GM12878 (cell line): Measurements from ENCODE around the gene DIAPH3.

Experiments
- ATF7 ChIP-seq: fragments of 450-650 bp; IDR thresholded peaks from 2 replicates; pipeline ENCODE4 v1.6.1; 2016; ENCODE audit warnings: low read depth, mild to moderate bottlenecking
- BACH1 ChIP-seq: fragments of 450-650 bp; IDR thresholded peaks from 2 replicates; pipeline ENCODE4 v1.6.1; 2017; ENCODE audit warnings: mild to moderate bottlenecking, borderline replicate concordance
- EZH2 ChIP-seq: IDR thresholded peaks from 2 replicates; pipeline ENCODE4 v1.6.1; 2012; ENCODE audit warnings: low read depth, mild to moderate bottlenecking, control low read depth, inconsistent platforms, low read length, borderline replicate concordance; ENCODE audit not compliant: control insufficient read depth
- FOS ChIP-seq: IDR thresholded peaks from 3 replicates; pipeline ENCODE4 v1.6.1; 2011; ENCODE audit warnings: borderline replicate concordance; ENCODE audit not compliant: insufficient read length; ENCODE audit errors: extremely low read depth
- GABPA ChIP-seq: IDR thresholded peaks from 2 replicates; pipeline ENCODE4 v1.6.1; 2014; ENCODE audit warnings: antibody characterized with exemption, low read depth, mild to moderate bottlenecking, inconsistent platforms
- MTA3 ChIP-seq: IDR thresholded peaks from 2 replicates; pipeline ENCODE4 v1.6.1; 2012; ENCODE audit warnings: low read length, inconsistent platforms, borderline replicate concordance
- NFYB ChIP-seq: IDR thresholded peaks from 2 replicates; pipeline ENCODE4 v1.6.1; 2011; ENCODE audit warnings: low read depth, mild to moderate bottlenecking, low read length, improper control_type of control experiment, moderate library complexity; ENCODE audit not compliant: insufficient read depth
- POLR2AphosphoS5 ChIP-seq: IDR thresholded peaks from 2 replicates; pipeline ENCODE4 v1.6.1; 2011; ENCODE audit warnings: mild to moderate bottlenecking, low read length, inconsistent platforms
- SIN3A ChIP-seq: IDR thresholded peaks from 2 replicates; pipeline ENCODE4 v1.6.1; 2012; ENCODE audit warnings: low read depth, low read length, improper control_type of control experiment
- TCF12 ChIP-seq: IDR thresholded peaks from 2 replicates; pipeline ENCODE4 v1.6.1; 2011; ENCODE audit warnings: low read depth, mild to moderate bottlenecking, low read length
- WRNIP1 ChIP-seq: IDR thresholded peaks from 2 replicates; pipeline ENCODE4 v1.6.1; 2011; ENCODE audit warnings: low read depth, low read length, improper control_type of control experiment, borderline replicate concordance
- TF ChIP-seq, protein P1 (sequence below): fragments of 450-650 bp; formaldehyde crosslinking; IDR thresholded peaks from 2 replicates; pipeline ENCODE4 v1.5.0; 2022; ENCODE audit warnings: mild to moderate bottlenecking, missing genetic modification characterization
- TF ChIP-seq, protein P2 (sequence below), 3 experiments: IDR thresholded peaks in 2 of 3; conservative IDR thresholded peaks in 1 of 3; 2 replicates each; pipeline ENCODE4 v1.5.1; 2011; ENCODE audit warnings: low read depth in 3 of 3, low read length in 3 of 3, mild to moderate bottlenecking in 3 of 3, control low read depth in 2 of 3, moderate library complexity in 2 of 3, inconsistent platforms in 1 of 3, mixed read lengths in 1 of 3; ENCODE audit not compliant: control insufficient read depth in 2 of 3, insufficient read depth in 1 of 3; ENCODE audit errors: extremely low read depth in 1 of 3
- TF ChIP-seq, protein P3 (sequence below): IDR thresholded peaks from 2 replicates; pipeline ENCODE4 v1.6.1; 2012; ENCODE audit warnings: low read depth, low read length, improper control_type of control experiment

DNA sequence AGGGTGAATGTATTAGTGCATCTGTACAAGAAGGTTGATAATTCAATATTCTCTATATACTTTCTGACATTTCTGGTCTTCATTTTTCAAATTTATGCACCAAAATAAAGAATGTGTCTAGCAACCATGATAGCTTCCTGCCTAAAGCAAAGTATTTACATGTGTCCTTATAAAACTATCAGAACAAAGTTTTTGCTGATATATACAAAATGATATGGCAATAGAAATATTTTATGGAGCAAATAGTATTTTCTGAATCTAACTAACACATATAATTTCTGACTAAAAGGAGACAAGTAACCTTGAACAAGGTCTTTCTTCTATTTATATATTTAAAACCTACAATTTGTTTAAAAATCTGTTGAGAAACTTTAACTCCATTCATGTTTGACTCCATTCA is 184.9 kb downstream of the DIAPH3 start:
- TF ChIP-seq FOS (no peak), EZH2 (no peak), SIN3A (no peak), GABPA (no peak), MTA3 (no peak), NFYB (no peak), ATF7 (no peak), WRNIP1 (no peak), TCF12 (no peak), POLR2AphosphoS5 (no peak), BACH1 (no peak)
- TF ChIP-seq, protein P1, sequence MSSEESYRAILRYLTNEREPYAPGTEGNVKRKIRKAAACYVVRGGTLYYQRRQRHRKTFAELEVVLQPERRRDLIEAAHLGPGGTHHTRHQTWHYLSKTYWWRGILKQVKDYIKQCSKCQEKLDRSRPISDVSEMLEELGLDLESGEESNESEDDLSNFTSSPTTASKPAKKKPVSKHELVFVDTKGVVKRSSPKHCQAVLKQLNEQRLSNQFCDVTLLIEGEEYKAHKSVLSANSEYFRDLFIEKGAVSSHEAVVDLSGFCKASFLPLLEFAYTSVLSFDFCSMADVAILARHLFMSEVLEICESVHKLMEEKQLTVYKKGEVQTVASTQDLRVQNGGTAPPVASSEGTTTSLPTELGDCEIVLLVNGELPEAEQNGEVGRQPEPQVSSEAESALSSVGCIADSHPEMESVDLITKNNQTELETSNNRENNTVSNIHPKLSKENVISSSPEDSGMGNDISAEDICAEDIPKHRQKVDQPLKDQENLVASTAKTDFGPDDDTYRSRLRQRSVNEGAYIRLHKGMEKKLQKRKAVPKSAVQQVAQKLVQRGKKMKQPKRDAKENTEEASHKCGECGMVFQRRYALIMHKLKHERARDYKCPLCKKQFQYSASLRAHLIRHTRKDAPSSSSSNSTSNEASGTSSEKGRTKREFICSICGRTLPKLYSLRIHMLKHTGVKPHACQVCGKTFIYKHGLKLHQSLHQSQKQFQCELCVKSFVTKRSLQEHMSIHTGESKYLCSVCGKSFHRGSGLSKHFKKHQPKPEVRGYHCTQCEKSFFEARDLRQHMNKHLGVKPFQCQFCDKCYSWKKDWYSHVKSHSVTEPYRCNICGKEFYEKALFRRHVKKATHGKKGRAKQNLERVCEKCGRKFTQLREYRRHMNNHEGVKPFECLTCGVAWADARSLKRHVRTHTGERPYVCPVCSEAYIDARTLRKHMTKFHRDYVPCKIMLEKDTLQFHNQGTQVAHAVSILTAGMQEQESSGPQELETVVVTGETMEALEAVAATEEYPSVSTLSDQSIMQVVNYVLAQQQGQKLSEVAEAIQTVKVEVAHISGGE = no peak
- TF ChIP-seq, protein P2, sequence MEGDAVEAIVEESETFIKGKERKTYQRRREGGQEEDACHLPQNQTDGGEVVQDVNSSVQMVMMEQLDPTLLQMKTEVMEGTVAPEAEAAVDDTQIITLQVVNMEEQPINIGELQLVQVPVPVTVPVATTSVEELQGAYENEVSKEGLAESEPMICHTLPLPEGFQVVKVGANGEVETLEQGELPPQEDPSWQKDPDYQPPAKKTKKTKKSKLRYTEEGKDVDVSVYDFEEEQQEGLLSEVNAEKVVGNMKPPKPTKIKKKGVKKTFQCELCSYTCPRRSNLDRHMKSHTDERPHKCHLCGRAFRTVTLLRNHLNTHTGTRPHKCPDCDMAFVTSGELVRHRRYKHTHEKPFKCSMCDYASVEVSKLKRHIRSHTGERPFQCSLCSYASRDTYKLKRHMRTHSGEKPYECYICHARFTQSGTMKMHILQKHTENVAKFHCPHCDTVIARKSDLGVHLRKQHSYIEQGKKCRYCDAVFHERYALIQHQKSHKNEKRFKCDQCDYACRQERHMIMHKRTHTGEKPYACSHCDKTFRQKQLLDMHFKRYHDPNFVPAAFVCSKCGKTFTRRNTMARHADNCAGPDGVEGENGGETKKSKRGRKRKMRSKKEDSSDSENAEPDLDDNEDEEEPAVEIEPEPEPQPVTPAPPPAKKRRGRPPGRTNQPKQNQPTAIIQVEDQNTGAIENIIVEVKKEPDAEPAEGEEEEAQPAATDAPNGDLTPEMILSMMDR (IDR thresholded peaks at IDR 0.05 in 2 of 3, conservative IDR thresholded peaks at IDR 0.05 in 1 of 3; ENCODE audit: control insufficient read depth in 2 of 3, extremely low read depth in 1 of 3, insufficient read depth in 1 of 3, low read depth in 3 of 3, low read length in 3 of 3) = no peak
- TF ChIP-seq, protein P3, sequence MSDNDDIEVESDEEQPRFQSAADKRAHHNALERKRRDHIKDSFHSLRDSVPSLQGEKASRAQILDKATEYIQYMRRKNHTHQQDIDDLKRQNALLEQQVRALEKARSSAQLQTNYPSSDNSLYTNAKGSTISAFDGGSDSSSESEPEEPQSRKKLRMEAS = no peak
